ACC112 (cell line): ENCODE data around the gene PRIM1.
"Not testable (repeated sequence)": the region's sequence is repeated elsewhere in the genome, so short reads cannot be mapped to it uniquely, and the experiment has no call there.

Experiments used
- H2AFZ ChIP-seq: fragments of 200-600 bp; sonication (generic); one replicate; pipeline ENCODE4 v1.6.0; 2017; ENCODE audit warnings: antibody characterized with exemption, low read length; ENCODE audit not compliant: unreplicated experiment
- H3K27ac ChIP-seq: fragments of 200-600 bp; sonication (generic); 2 replicates; pipeline ENCODE4 v1.5.1; 2014; ENCODE audit warnings: low read depth, mild to moderate bottlenecking, antibody characterized with exemption, low read length, moderate library complexity
- H3K27me3 ChIP-seq: fragments of 200-600 bp; sonication (generic); 2 replicates; pipeline ENCODE4 v1.6.1; 2014; ENCODE audit warnings: mild to moderate bottlenecking, antibody characterized with exemption, low read length, moderate library complexity, mixed read lengths; ENCODE audit not compliant: insufficient read depth
- H3K36me3 ChIP-seq: fragments of 200-600 bp; sonication (generic); 2 replicates; pipeline ENCODE4 v1.6.1; 2016; ENCODE audit warnings: mild to moderate bottlenecking, antibody characterized with exemption, low read length, moderate library complexity, mixed read lengths; ENCODE audit not compliant: insufficient read depth
- H3K4me1 ChIP-seq: fragments of 200-600 bp; sonication (generic); one replicate; pipeline ENCODE4 v1.6.1; 2016; ENCODE audit warnings: low read length, mixed read lengths; ENCODE audit not compliant: insufficient read depth, unreplicated experiment, control insufficient read depth
- H3K4me3 ChIP-seq: fragments of 200-600 bp; sonication (generic); 2 replicates; pipeline ENCODE4 v1.5.1; 2014; ENCODE audit warnings: mild to moderate bottlenecking, low read depth, low read length
- H3K79me2 ChIP-seq: fragments of 200-600 bp; sonication (generic); one replicate; pipeline ENCODE4 v1.6.0; 2016; ENCODE audit warnings: low read length; ENCODE audit not compliant: control insufficient read depth, unreplicated experiment, insufficient read depth

The PRIM1 gene

GRCh38 chr12:56761812-56762211 lies 9.7 kb upstream of the PRIM1 start:
- Histone ChIP-seq H3K27ac (no peak overlapping the region), H2AFZ (no peak overlapping the region), H3K4me3 (no peak overlapping the region), H3K27me3 (no peaks in the 10 kb centered on the region), H3K36me3 (no peaks in the 10 kb centered on the region), H3K4me1 (peaks cover 4% of the 10 kb centered on the region), H3K79me2 (no peaks in the 10 kb centered on the region)

GRCh38 chr12:56760460-56760859 lies 8.3 kb upstream of the PRIM1 start:
- Histone ChIP-seq H3K27me3 (no peaks in the 10 kb centered on the region), H3K79me2 (no peaks in the 10 kb centered on the region), H3K4me1 (peaks cover 4% of the 10 kb centered on the region), H3K4me3 (no peak overlapping the region), H3K27ac (no peak overlapping the region), H2AFZ (no peak overlapping the region), H3K36me3 (no peaks in the 10 kb centered on the region)

- H3K36me3 ChIP-seq, result no peaks in the 10 kb centered on the region
- H3K4me3 ChIP-seq, result no peak overlapping the region
- peak overlapping the region; percentile 8; the same call in 1 of the 2 replicates for H3K27ac ChIP-seq
- no peaks in the 10 kb centered on the region for H3K27me3 ChIP-seq
- no peaks in the 10 kb centered on the region for H3K79me2 ChIP-seq
- H2AFZ ChIP-seq, result no peak overlapping the region
- H3K4me1 ChIP-seq, result peaks cover 4% of the 10 kb centered on the region
Observed at GRCh38 chr12:56759263-56759908, 7.3 kb upstream of the PRIM1 start.

DNA sequence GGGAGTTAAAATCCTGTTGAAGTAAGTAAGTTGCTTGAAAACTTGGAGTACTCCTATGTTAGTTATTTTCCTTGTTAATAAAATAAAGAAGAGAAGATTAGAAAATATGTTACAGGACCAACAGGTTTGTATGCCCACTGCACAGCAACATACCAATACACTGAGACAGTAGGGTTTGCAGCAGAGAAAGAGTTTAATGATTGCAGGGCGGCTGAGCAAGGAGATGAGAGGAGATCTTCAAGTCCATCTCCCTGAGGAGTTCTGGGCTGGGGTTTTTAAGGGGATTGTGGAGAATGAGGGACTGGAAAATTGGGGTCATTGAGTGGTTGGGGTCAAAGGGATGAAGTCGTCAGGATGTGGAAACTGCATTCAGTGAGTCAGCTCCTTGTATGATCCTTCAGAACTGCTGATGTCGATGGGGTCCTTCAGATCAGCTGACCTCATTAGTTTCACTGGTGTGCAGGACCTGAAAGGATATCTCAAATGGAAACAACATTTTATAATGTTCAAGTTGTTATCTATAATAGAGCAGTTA lies 6.7 kb upstream of the PRIM1 start:
- no peaks in the 10 kb centered on the region for H3K36me3 ChIP-seq
- H2AFZ ChIP-seq, result no peak overlapping the region
- H3K4me3 ChIP-seq, result no peak overlapping the region
- no peaks in the 10 kb centered on the region for H3K79me2 ChIP-seq
- peaks cover 4% of the 10 kb centered on the region for H3K4me1 ChIP-seq
- H3K27me3 ChIP-seq, result no peaks in the 10 kb centered on the region
- peak overlapping the region; percentile 8; the same call in 1 of the 2 replicates for H3K27ac ChIP-seq

DNA sequence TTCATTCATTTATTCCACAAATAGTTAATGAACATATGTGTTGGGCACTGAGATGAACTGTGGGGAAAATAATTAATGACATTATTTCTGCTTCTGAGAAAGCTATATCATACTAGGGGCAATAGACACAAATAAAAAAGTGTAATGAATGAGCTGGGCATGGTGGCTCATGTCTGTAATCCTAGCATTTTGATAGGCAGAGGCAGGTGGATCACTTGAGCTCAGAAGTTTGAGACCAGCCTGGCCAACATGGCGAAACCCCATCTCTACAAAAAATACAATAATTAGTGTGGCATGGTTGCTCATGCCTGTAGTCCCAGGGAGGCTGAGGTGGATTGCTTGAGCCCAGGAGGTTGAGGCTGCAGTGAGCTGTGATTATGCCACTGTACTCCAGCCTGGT lies 5.8 kb upstream of the PRIM1 start:
- not testable (repeated sequence) for H3K27ac ChIP-seq, H3K27me3 ChIP-seq, H3K4me3 ChIP-seq, H3K79me2 ChIP-seq, H3K36me3 ChIP-seq, H2AFZ ChIP-seq, H3K4me1 ChIP-seq

DNA sequence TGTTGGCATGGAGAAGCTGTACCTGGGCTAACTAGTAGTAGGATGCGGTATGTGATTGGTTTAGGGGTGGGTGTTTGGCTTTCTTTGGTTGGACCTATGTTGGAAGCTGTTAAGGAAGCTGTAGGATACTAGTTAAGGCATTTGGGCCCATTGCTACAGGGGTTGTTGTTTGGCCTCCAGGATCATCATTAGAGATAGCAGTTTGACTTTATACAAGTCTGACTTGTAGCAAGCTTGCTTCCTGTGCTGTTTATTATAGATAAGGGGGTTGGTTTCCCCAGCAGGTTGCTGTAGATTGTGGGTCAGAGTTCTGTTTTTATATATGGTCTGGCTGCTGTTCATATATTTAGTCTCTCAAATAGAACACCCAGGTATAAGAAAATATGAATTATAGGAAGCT lies 1.4 kb upstream of the PRIM1 start:
- Histone ChIP-seq H3K4me1 (peaks cover 6% of the 10 kb centered on the region), H3K36me3 (no peaks in the 10 kb centered on the region), H3K27me3 (no peaks in the 10 kb centered on the region), H3K27ac (no peak overlapping the region), H3K79me2 (peaks cover 9% of the 10 kb centered on the region), H2AFZ (no peak overlapping the region), H3K4me3 (no peak overlapping the region)

DNA sequence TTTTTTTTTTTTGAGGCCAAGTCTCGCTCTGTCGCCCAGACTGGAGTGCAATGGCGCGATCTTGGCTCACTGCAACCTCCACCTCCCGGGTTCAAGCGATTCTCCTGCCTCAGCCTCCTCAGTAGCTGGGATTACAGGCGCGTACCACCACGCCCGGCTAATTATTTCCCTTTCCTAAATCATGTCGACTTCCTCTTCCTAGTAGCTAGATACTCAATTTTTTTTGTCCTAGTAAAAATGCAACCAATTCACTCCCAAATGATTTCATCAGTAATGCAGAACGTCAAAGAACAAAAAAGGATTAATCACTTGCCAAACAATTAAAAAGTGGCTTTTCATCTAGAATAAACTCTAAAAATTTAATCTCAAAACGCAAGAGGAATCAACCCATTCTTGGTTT lies 1.5 kb downstream of the PRIM1 start:
- H2AFZ ChIP-seq, result not testable (repeated sequence)

GRCh38 chr12:56749853-56750252 lies 2.3 kb downstream of the PRIM1 start:
- Histone ChIP-seq H3K79me2 (peaks cover 9% of the 10 kb centered on the region), H3K27ac (no peak overlapping the region), H3K27me3 (no peaks in the 10 kb centered on the region), H3K36me3 (peaks cover 4% of the 10 kb centered on the region; the same call in 1 of the 2 replicates), H3K4me1 (peaks cover 6% of the 10 kb centered on the region), H2AFZ (no peak overlapping the region), H3K4me3 (no peak overlapping the region)

More for the DNA sequence above, 1.5 kb downstream of the PRIM1 start:
- H3K4me3 ChIP-seq, result peak overlapping the region; percentile 82; the same call in 1 of the 2 replicates
- not testable (repeated sequence) for H3K79me2 ChIP-seq, H3K36me3 ChIP-seq, H3K4me1 ChIP-seq, H3K27me3 ChIP-seq, H3K27ac ChIP-seq

GRCh38 chr12:56749359-56749758 lies 2.8 kb downstream of the PRIM1 start:
- peaks cover 6% of the 10 kb centered on the region for H3K4me1 ChIP-seq
- H3K79me2 ChIP-seq, result peaks cover 9% of the 10 kb centered on the region
- peaks cover 4% of the 10 kb centered on the region; the same call in 1 of the 2 replicates for H3K36me3 ChIP-seq
- H3K27me3 ChIP-seq, result no peaks in the 10 kb centered on the region
- no peak overlapping the region for H3K4me3 ChIP-seq
- H3K27ac ChIP-seq, result no peak overlapping the region
- H2AFZ ChIP-seq, result no peak overlapping the region

DNA sequence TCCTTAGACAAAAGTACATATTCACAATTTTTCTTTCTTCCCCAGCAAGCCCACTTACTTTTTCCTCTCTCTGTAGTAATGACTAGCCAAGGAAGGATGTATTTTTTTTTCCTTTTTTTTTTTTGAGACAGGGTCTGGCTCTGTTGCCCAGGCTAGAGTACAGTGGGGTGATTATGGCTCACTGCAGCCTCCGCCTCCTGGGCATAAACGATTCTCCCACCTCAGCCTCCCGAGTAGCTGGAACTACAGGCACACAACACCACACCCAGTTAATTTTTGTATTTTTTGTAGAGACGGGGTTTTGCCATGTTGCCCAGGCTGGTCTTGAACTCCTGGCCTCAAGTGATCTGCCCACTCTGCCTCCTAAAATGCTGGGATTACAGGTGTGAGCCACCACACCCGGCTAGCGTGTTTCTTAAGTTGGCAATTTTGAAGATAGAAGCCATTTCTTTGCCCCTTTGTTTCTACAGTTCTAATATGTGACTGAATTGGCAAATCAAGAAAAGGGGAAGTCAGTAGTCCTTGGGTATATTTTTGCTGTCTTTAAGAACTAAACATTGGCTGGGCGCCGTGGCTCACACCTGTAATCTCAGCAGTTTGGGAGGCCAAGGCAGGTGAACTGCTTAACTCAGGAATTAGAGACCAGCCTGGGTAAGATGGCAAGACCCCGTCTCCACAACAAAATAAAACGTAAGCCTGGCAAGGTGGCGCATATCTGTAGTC lies 23.8 kb downstream of the PRIM1 start:
- peaks cover 4% of the 10 kb centered on the region for H3K4me1 ChIP-seq
- H3K79me2 ChIP-seq, result peaks cover 18% of the 10 kb centered on the region
- no peak overlapping the region for H3K4me3 ChIP-seq
- H3K36me3 ChIP-seq, result peaks cover 8% of the 10 kb centered on the region; the same call in 1 of the 2 replicates
- no peak overlapping the region for H2AFZ ChIP-seq
- no peak overlapping the region for H3K27ac ChIP-seq
- H3K27me3 ChIP-seq, result no peaks in the 10 kb centered on the region
